Activated CD4-positive, alpha-beta T cell treated with anti-CD3 and anti-CD28 coated beads for 4 hours (primary cell): ENCODE measurements around the gene ZDHHC14.

Source experiments
- DNase-seq, 2 donors: peaks; one replicate each; pipeline ENCODE4 v3.0.0-alpha.2; 2020

The ZDHHC14 gene

DNA sequence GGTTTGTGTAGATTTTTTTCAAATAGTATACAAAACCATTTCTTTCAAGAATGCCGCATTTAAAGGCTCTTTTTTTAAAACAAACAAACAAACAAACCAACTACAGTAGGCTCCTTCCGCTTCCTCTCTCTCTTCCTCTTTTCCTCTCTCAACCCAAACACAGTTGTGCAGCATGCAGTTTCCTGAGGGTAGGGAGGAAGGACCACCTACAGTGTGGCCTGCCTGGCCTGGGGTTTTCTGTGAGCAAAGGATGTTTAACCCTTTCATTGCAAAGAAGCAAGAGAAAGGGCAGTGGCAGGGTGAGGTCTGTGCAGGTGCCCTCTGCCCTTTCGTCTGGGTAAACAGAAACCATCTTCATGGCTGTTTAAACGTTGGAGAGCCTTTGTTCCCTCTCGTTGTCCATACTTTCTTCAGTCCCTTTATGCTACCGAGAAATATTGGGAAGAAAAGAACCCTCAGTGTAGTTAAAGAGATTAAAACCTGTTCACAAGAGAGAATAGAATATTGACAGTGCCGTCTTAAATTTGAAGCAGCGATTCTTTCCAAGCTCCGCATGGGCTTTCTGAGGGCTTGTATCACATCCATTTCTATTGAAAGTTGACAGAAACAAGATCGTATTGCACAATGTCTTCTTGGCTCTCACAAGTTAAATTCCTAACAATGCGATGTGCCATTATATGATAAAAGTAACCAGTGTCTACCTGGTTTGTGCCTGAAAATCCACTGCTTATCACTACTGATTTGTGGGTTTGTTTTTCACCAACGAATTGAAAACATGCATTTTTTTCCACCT lies 226.5 kb downstream of the ZDHHC14 start:
- no peak for DNase-seq

GRCh38 chr6:157608221-157609075 lies 227.5 kb downstream of the ZDHHC14 start:
- DNase-seq = no peak

- DNase-seq = no peak
Observed at GRCh38 chr6:157609117-157609516, 228.1 kb downstream of the ZDHHC14 start.

DNA sequence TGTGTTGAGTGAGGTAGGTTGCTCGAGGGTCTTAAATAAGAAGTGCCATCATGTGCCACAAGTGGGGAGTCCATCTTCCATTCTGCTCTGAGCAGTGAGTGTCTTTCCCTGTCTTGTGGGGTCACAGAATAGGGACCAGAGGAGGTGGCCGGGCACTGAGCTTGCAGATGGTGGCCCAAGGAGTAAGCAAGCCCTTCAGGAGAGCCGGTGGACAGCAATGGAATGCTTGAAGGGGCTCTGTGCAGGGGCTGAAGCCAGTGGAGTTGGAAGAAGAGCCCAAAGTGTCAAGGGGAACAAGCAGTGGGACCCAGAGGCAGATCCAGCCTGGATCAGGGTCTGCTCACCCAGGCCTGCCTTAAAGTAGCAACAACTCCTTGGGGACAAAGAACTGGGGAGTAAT lies 228.6 kb downstream of the ZDHHC14 start:
- no peak for DNase-seq

DNA sequence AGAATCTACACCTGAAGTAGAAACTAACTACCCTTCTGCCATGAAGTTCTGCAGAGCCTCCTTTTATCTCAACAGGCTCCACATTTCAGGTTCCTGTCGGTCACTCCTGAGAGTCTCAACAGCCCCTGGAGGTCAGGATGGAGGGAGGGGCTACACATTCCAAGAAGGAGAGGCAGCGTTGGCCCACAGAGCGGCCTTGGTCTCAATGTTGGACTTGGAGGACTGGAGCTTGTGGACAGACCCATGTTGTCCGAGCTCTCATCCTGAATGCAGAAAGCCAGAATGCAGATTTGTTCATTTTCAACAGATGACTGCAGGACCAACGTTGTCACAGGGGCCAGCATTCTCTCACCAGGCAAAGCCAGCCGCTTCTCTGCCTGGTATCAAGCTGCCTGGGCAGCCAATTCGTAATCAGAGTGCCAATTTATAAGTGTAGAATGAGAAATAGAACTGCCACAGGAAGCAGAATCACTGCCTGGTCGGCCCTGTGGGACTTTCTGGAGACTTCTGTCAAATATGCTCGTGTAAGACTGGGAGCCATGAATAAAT lies 229.5 kb downstream of the ZDHHC14 start:
- no peak for DNase-seq

- no peak for DNase-seq
Observed at GRCh38 chr6:157611406-157611805, 230.4 kb downstream of the ZDHHC14 start.

GRCh38 chr6:157613011-157613522 lies 232.1 kb downstream of the ZDHHC14 start:
- DNase-seq = no peak

- DNase-seq = no peak
Observed at GRCh38 chr6:157614026-157614568, 233.1 kb downstream of the ZDHHC14 start.

GRCh38 chr6:157615420-157615769 lies 234.4 kb downstream of the ZDHHC14 start:
- no peak for DNase-seq

- no peak for DNase-seq
Observed at GRCh38 chr6:157615951-157616350, 235.0 kb downstream of the ZDHHC14 start.

- DNase-seq = no peak
Observed at GRCh38 chr6:157620944-157621343, 240.0 kb downstream of the ZDHHC14 start.

GRCh38 chr6:157621406-157621805 lies 240.4 kb downstream of the ZDHHC14 start:
- no peak for DNase-seq

- DNase-seq = no peak
Observed at GRCh38 chr6:157622427-157622826, 241.4 kb downstream of the ZDHHC14 start.

- DNase-seq = no peak
Observed at GRCh38 chr6:157625111-157625510, 244.1 kb downstream of the ZDHHC14 start.

- no peak for DNase-seq
Observed at GRCh38 chr6:157625764-157626163, 244.8 kb downstream of the ZDHHC14 start.

- DNase-seq = no peak
Observed at GRCh38 chr6:157627195-157627966, 246.4 kb downstream of the ZDHHC14 start.

GRCh38 chr6:157628463-157628862 lies 247.5 kb downstream of the ZDHHC14 start:
- no peak for DNase-seq

DNA sequence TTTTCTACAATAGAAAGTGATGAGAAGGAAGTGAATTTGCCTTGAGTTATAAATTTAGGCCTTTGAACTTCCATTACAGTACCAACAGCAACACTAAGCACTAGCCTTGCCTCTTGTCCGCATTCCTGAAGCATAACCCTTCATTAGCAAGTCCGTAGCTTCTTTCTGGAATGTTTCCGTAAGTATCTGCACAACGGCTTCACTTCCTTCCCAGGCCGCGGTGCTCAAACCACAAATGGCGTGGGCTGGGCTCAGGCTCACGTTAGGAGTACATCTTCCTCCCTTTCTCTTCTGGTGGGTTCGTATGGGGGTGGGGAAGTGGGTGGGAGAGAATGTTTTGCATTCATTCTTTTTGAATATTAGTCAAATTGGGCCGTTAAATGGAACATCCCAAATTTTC lies 248.2 kb downstream of the ZDHHC14 start:
- DNase-seq = no peak

DNA sequence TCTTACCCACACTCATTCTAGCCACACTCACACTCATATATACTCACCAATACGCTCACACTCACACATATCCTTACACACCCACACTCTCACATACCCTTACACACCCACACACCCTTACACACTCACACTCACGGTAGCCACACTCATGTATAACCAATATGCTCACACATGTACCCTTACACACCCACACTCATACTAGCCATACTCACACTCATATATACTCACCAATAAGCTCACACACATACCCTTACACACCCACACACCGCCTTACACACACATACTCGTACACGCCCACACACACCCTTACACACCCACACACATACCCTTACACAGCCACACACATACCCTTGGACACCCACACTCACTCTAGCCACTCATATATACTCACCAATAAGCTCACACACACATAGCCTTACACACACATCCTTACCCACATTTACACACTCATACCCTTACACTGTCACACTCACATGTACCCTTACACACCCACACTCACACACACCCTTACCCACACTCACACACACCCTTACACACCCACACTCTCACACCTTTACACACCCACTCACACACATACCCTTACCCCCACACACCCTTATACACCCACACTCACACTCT lies 249.6 kb downstream of the ZDHHC14 start:
- DNase-seq = no peak

GRCh38 chr6:157631412-157631811 lies 250.4 kb downstream of the ZDHHC14 start:
- no peak for DNase-seq

DNA sequence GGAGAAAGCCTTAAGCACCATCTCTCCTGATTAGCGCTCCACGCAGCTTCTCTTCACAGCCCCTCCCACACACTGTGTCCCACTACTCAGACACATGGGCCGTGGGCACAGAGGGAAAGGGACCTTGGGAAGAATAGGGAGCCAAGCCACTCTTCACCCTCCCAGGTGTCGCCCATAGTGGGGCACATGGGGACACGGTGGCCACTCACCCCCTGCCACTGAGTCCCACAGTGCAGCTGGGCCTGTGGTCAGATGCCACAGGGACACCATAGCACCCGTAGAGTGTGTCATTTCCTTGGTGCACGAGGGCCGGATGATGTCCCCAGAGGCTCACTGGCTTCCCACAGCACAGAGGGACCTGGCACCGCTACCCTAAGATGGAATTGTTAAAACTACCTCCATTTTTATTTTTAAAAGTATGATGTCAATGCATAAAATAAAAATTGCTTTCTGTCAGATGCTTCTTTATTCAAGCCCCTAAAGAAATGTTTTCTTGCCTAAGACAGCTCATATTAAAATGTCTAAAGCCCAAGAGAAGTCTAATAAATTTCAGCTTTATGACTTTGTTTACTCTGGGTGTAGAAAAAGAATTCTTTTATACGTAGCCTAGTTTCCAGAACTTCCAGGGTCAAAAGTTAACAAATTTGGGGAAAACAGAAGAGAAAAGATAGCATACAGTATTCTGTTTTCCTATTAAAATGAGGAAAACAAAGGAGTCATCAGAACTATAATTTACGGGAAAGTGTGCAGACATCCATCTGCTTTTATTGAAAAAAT lies 251.0 kb downstream of the ZDHHC14 start:
- DNase-seq = no peak
